IMR-90 (cell line): ENCODE measurements around the gene BPIFA1.

Experiments
- CEBPB ChIP-seq: IDR thresholded peaks from 2 replicates; pipeline ENCODE4 v1.6.1; 2012; ENCODE audit warnings: low read depth, low read length, improper control_type of control experiment
- CHD1 ChIP-seq: IDR thresholded peaks from 2 replicates; pipeline ENCODE4 v1.6.1; 2012; ENCODE audit warnings: low read depth, low read length, improper control_type of control experiment
- FOS ChIP-seq: fragments of 150-350 bp; IDR thresholded peaks from 2 replicates; pipeline ENCODE4 v1.6.1; 2016; ENCODE audit warnings: low read depth, low read length
- MXI1 ChIP-seq: IDR thresholded peaks from 2 replicates; pipeline ENCODE4 v1.6.1; 2012; ENCODE audit warnings: low read depth, mild to moderate bottlenecking, low read length, moderate library complexity, borderline replicate concordance
- NFE2L2 ChIP-seq: fragments of 150-350 bp; IDR thresholded peaks from 2 replicates; pipeline ENCODE4 v1.6.1; 2016; ENCODE audit warnings: low read depth, mild to moderate bottlenecking, low read length
- POLR2A ChIP-seq: IDR thresholded peaks from 2 replicates; pipeline ENCODE4 v1.6.1; 2012; ENCODE audit warnings: mild to moderate bottlenecking, low read depth, low read length
- RCOR1 ChIP-seq: IDR thresholded peaks from 2 replicates; pipeline ENCODE4 v1.6.1; 2012; ENCODE audit warnings: mild to moderate bottlenecking, low read length, improper control_type of control experiment; ENCODE audit not compliant: insufficient replicate concordance
- SMC3 ChIP-seq: fragments of 150-350 bp; IDR thresholded peaks from 2 replicates; pipeline ENCODE4 v1.6.1; 2016; ENCODE audit warnings: low read depth, mild to moderate bottlenecking, antibody characterized with exemption, low read length, moderate library complexity
- TF ChIP-seq, protein P1 (sequence below): conservative IDR thresholded peaks from 2 replicates; pipeline ENCODE4 v1.5.1; 2012; ENCODE audit warnings: mild to moderate bottlenecking, low read depth, low read length, improper control_type of control experiment
- TF ChIP-seq, protein P2 (sequence below): fragments of 150-350 bp; IDR thresholded peaks from 2 replicates; pipeline ENCODE4 v1.6.1; 2016; ENCODE audit warnings: low read depth, mild to moderate bottlenecking, low read length, moderate library complexity, borderline replicate concordance
- TF ChIP-seq, protein P3 (sequence below): fragments of 150-350 bp; IDR thresholded peaks from 2 replicates; pipeline ENCODE4 v1.6.1; 2017; ENCODE audit warnings: mild to moderate bottlenecking, antibody characterized with exemption, low read length, low read depth

DNA sequence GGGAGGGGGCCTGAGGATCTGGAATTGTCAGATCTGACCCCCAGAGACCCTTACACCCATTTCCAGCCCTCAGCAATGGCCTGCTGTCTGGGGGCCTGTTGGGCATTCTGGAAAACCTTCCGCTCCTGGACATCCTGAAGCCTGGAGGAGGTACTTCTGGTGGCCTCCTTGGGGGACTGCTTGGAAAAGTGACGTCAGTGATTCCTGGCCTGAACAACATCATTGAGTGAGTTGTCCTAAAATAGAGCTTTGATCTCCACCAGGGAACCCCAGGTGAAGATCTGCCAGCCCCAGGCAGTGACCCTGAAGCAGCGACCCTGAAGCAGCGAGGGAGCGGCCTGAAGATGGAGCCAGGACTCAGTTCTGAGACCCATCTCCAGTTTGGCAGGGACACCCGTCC lies 2.2 kb downstream of the BPIFA1 start:
- TF ChIP-seq, protein P1, sequence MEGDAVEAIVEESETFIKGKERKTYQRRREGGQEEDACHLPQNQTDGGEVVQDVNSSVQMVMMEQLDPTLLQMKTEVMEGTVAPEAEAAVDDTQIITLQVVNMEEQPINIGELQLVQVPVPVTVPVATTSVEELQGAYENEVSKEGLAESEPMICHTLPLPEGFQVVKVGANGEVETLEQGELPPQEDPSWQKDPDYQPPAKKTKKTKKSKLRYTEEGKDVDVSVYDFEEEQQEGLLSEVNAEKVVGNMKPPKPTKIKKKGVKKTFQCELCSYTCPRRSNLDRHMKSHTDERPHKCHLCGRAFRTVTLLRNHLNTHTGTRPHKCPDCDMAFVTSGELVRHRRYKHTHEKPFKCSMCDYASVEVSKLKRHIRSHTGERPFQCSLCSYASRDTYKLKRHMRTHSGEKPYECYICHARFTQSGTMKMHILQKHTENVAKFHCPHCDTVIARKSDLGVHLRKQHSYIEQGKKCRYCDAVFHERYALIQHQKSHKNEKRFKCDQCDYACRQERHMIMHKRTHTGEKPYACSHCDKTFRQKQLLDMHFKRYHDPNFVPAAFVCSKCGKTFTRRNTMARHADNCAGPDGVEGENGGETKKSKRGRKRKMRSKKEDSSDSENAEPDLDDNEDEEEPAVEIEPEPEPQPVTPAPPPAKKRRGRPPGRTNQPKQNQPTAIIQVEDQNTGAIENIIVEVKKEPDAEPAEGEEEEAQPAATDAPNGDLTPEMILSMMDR = no peak
- TF ChIP-seq POLR2A (no peak), FOS (no peak), MXI1 (no peak), NFE2L2 (no peak), CHD1 (no peak), CEBPB (no peak), SMC3 (no peak), RCOR1 (no peak)
- TF ChIP-seq, protein P2, sequence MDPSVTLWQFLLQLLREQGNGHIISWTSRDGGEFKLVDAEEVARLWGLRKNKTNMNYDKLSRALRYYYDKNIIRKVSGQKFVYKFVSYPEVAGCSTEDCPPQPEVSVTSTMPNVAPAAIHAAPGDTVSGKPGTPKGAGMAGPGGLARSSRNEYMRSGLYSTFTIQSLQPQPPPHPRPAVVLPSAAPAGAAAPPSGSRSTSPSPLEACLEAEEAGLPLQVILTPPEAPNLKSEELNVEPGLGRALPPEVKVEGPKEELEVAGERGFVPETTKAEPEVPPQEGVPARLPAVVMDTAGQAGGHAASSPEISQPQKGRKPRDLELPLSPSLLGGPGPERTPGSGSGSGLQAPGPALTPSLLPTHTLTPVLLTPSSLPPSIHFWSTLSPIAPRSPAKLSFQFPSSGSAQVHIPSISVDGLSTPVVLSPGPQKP = no peak
- TF ChIP-seq, protein P3, sequence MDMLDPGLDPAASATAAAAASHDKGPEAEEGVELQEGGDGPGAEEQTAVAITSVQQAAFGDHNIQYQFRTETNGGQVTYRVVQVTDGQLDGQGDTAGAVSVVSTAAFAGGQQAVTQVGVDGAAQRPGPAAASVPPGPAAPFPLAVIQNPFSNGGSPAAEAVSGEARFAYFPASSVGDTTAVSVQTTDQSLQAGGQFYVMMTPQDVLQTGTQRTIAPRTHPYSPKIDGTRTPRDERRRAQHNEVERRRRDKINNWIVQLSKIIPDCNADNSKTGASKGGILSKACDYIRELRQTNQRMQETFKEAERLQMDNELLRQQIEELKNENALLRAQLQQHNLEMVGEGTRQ = no peak
